SU-DHL-6 (cell line): Measurements from ENCODE around the gene ZNF584.

Experiments
- H2AFZ ChIP-seq: fragments of 200-600 bp; sonication (generic); 2 replicates; pipeline ENCODE4 v1.6.1; 2014; ENCODE audit warnings: low read depth, mild to moderate bottlenecking, moderate library complexity, mixed read lengths, antibody characterized with exemption, low read length; ENCODE audit not compliant: severe bottlenecking
- H3F3A ChIP-seq: fragments of 200-600 bp; shearing (Covaris generic); 2 replicates; pipeline ENCODE4 v1.6.0; 2016; ENCODE audit warnings: antibody characterized with exemption, mild to moderate bottlenecking; ENCODE audit not compliant: insufficient read depth
- H3K27ac ChIP-seq: fragments of 200-600 bp; sonication (generic); 2 replicates; pipeline ENCODE4 v1.5.1; 2016; ENCODE audit warnings: low read depth, mild to moderate bottlenecking, low read length, moderate library complexity, mixed read lengths
- H3K27me3 ChIP-seq: fragments of 200-600 bp; sonication (generic), shearing (Covaris generic); 2 replicates; pipeline ENCODE4 v1.6.0; 2014; ENCODE audit warnings: mild to moderate bottlenecking, low read length
- H3K36me3 ChIP-seq: fragments of 200-600 bp; sonication (generic); 2 replicates; pipeline ENCODE4 v1.6.1; 2014; ENCODE audit warnings: mild to moderate bottlenecking, low read length, mixed read lengths
- H3K4me2 ChIP-seq: fragments of 300-600, 200-600 bp; shearing (Covaris generic), sonication (generic); 2 replicates; pipeline ENCODE4 v1.6.0; 2014; ENCODE audit warnings: low read length, low read depth, mild to moderate bottlenecking; ENCODE audit not compliant: poor library complexity, severe bottlenecking
- H3K4me3 ChIP-seq: fragments of 200-600 bp; sonication (generic); 2 replicates; pipeline ENCODE4 v1.5.1; 2014; ENCODE audit warnings: antibody characterized with exemption, low read length, mild to moderate bottlenecking, mixed read lengths; ENCODE audit not compliant: insufficient read depth, poor library complexity, severe bottlenecking
- H3K79me2 ChIP-seq: fragments of 200-600 bp; sonication (generic); 2 replicates; pipeline ENCODE4 v1.6.1; 2014; ENCODE audit warnings: mild to moderate bottlenecking, low read length, moderate library complexity; ENCODE audit not compliant: insufficient read depth
- H3K9ac ChIP-seq: fragments of 200-600 bp; sonication (generic); 2 replicates; pipeline ENCODE4 v1.7.0; 2014; ENCODE audit warnings: mild to moderate bottlenecking, low read length
- H3K9me2 ChIP-seq: fragments of 200-600 bp; sonication (generic); replicated peaks from 2 replicates; pipeline ENCODE4 v1.6.1; 2014; ENCODE audit warnings: low read length; ENCODE audit not compliant: insufficient read depth
- H3K9me3 ChIP-seq: fragments of 200-600 bp; sonication (generic); 2 replicates; pipeline ENCODE4 v1.6.1; 2014; ENCODE audit warnings: low read length, mixed read lengths; ENCODE audit not compliant: insufficient read depth
- H4K20me1 ChIP-seq: fragments of 200-600 bp; sonication (generic); 2 replicates; pipeline ENCODE4 v1.6.1; 2014; ENCODE audit warnings: low read depth, mild to moderate bottlenecking, antibody characterized with exemption, low read length, moderate library complexity, mixed read lengths
- CTCF ChIP-seq: fragments of 200-600 bp; sonication (generic); IDR thresholded peaks from one replicate; pipeline ENCODE4 v1.5.1; 2017; ENCODE audit warnings: antibody characterized with exemption, mild to moderate bottlenecking, low read length, moderate library complexity; ENCODE audit not compliant: insufficient read depth, poor library complexity, severe bottlenecking
- EZH2phosphoT487 ChIP-seq: fragments of 200-600 bp; sonication (generic), shearing (Covaris generic); conservative IDR thresholded peaks from 2 replicates; pipeline ENCODE4 v1.6.1; 2018; ENCODE audit warnings: mild to moderate bottlenecking, antibody characterized with exemption, low read length, moderate library complexity, mixed read lengths

ZNF584 gene

GRCh38 chr19:58429745-58430144 is 21.3 kb downstream of the ZNF584 start:
- peaks cover 25% of the 10 kb centered on the region; the same call in 1 of the 2 replicates for H3K9me3 ChIP-seq

GRCh38 chr19:58434217-58434616 is 25.8 kb downstream of the ZNF584 start:
- Histone ChIP-seq H3K9ac (no peak overlapping the region), H3K9me2 (no peaks in the 10 kb centered on the region), H4K20me1 (no peaks in the 10 kb centered on the region)

More at GRCh38 chr19:58429745-58430144, 21.3 kb downstream of the ZNF584 start:
- Histone ChIP-seq H3K9me2 (no peaks in the 10 kb centered on the region), H4K20me1 (no peaks in the 10 kb centered on the region), H3F3A (no peaks in the 10 kb centered on the region), H3K79me2 (no peaks in the 10 kb centered on the region), H2AFZ (no peak overlapping the region), H3K9ac (no peak overlapping the region), H3K36me3 (no peaks in the 10 kb centered on the region), H3K27me3 (no peaks in the 10 kb centered on the region), H3K4me2 (no peak overlapping the region), H3K4me3 (no peak overlapping the region), H3K27ac (no peak overlapping the region)
- TF ChIP-seq CTCF (no peak), EZH2phosphoT487 (no peak)

GRCh38 chr19:58439576-58440554 is 31.4 kb downstream of the ZNF584 start, which contains the start of gene ZNF132:
Gene ZNF132 (minus strand): TSS chr19:58440153. CDS start chr19:58439821, 332 bp downstream.
- Histone ChIP-seq H3K79me2 (no peaks in the 10 kb centered on the region), H4K20me1 (no peaks in the 10 kb centered on the region), H3K9me2 (no peaks in the 10 kb centered on the region), H3K9me3 (0 out of 2 replicates have a peak, but pooled peaks cover under 1% of the 10 kb centered on the region), H3K4me3 (no peak within 1 kb of the TSS), H2AFZ (no peak within 1 kb of the TSS), H3K27me3 (no peaks in the 10 kb centered on the region), H3K4me2 (no peak within 1 kb of the TSS), H3K36me3 (no peaks in the 10 kb centered on the region), H3K27ac (no peak within 1 kb of the TSS), H3K9ac (no peak within 1 kb of the TSS), H3F3A (no peaks in the 10 kb centered on the region)
- TF ChIP-seq EZH2phosphoT487 (no peak), CTCF (no peak)

More at GRCh38 chr19:58434217-58434616, 25.8 kb downstream of the ZNF584 start:
- Histone ChIP-seq H3K4me2 (no peak overlapping the region), H3K4me3 (no peak overlapping the region), H3K36me3 (no peaks in the 10 kb centered on the region), H3F3A (no peaks in the 10 kb centered on the region), H3K79me2 (no peaks in the 10 kb centered on the region), H3K27ac (no peak overlapping the region), H3K9me3 (peaks cover 27% of the 10 kb centered on the region; the same call in 1 of the 2 replicates), H2AFZ (no peak overlapping the region), H3K27me3 (no peaks in the 10 kb centered on the region)
- TF ChIP-seq CTCF (no peak), EZH2phosphoT487 (no peak)
